Nephron (organoid): ENCODE measurements around the gene SETSIP.
"Not testable (repeated sequence)": the region's sequence is repeated elsewhere in the genome, so short reads cannot be mapped to it uniquely, and the experiment has no call there.

Experiments
- H3K27ac Mint-ChIP-seq, 3 experiments: 2 replicates each; pipeline ENCODE4 v1.8.0; 2020; ENCODE audit warnings: mixed read lengths in 3 of 3, mild to moderate bottlenecking in 2 of 3, moderate library complexity in 1 of 3
- H3K27me3 Mint-ChIP-seq: 2 replicates; pipeline ENCODE4 v1.8.0; 2021; ENCODE audit warnings: low read depth, mild to moderate bottlenecking, moderate library complexity, mixed read lengths
- H3K36me3 Mint-ChIP-seq: 2 replicates; pipeline ENCODE4 v1.8.0; 2020; ENCODE audit warnings: low read depth, mixed read lengths
- H3K4me1 Mint-ChIP-seq: 2 replicates; pipeline ENCODE4 v1.8.0; 2020; ENCODE audit warnings: mixed read lengths
- H3K4me3 Mint-ChIP-seq, 3 experiments: 2 replicates each; pipeline ENCODE4 v1.8.0; 2020; ENCODE audit warnings: mild to moderate bottlenecking in 3 of 3, mixed read lengths in 3 of 3, moderate library complexity in 2 of 3
- H3K9me3 Mint-ChIP-seq: 2 replicates; pipeline ENCODE4 v1.8.0; 2020; ENCODE audit warnings: mixed read lengths
- TF ChIP-seq, protein P1 (sequence below), 3 experiments: fragments of 200-600 bp; sonication (generic); IDR thresholded peaks; one replicate each; pipeline ENCODE4 v1.5.0; 2021; ENCODE audit warnings: antibody characterized with exemption in 3 of 3; ENCODE audit not compliant: unreplicated experiment in 3 of 3

Gene SETSIP

DNA sequence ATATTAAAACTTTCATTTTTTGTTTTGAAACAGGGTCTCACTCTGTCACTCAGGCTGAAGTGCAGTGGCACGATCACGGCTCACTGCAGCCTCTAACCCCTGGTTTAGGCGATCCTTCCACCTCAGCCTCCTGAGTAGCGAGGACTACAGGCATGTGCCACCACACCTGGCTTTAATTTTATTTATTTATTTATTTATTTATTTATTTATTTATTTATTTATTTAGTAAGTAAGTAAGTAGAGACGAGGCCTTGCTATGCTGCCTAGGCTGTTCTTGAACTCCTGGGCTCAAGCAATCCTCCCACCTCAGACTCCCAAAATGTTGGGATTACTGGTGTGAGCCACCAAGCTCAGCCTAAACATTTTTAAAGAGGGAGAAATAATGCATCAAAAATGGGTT, 1.2 kb upstream of the SETSIP start:
- H3K9me3 Mint-ChIP-seq: no peaks in the 10 kb centered on the region
- TF ChIP-seq, protein P1, sequence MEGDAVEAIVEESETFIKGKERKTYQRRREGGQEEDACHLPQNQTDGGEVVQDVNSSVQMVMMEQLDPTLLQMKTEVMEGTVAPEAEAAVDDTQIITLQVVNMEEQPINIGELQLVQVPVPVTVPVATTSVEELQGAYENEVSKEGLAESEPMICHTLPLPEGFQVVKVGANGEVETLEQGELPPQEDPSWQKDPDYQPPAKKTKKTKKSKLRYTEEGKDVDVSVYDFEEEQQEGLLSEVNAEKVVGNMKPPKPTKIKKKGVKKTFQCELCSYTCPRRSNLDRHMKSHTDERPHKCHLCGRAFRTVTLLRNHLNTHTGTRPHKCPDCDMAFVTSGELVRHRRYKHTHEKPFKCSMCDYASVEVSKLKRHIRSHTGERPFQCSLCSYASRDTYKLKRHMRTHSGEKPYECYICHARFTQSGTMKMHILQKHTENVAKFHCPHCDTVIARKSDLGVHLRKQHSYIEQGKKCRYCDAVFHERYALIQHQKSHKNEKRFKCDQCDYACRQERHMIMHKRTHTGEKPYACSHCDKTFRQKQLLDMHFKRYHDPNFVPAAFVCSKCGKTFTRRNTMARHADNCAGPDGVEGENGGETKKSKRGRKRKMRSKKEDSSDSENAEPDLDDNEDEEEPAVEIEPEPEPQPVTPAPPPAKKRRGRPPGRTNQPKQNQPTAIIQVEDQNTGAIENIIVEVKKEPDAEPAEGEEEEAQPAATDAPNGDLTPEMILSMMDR (IDR thresholded peaks at IDR 0.05; ENCODE audit: unreplicated experiment in 3 of 3): no peak
- H3K4me1 Mint-ChIP-seq: no peaks in the 10 kb centered on the region
- H3K4me3 Mint-ChIP-seq: no peak overlapping the region
- no peaks in the 10 kb centered on the region for H3K36me3 Mint-ChIP-seq
- no peak overlapping the region for H3K27ac Mint-ChIP-seq
- H3K27me3 Mint-ChIP-seq: no peaks in the 10 kb centered on the region

DNA sequence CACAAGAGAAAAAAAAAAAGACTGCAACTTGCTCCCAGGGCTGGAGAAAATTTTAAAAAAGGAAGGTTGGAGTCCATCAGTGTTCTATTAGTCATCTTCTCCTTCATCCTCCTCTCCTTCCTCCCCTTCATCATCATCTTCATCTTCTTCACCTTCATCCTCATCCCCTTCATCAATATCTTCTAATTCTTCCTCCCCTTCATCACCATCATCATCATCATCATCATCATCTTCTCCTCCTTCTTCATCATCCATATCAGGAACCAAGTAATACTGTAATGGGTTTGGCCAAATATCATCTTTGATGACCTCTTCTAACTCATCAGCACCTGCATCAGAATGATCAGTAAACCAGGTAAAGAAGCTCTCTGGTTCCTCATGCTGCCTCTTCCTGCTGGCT, 765 bp downstream of the SETSIP start:
- H3K4me1 Mint-ChIP-seq, H3K4me3 Mint-ChIP-seq, H3K9me3 Mint-ChIP-seq, H3K27ac Mint-ChIP-seq, H3K36me3 Mint-ChIP-seq, H3K27me3 Mint-ChIP-seq: not testable (repeated sequence)

DNA sequence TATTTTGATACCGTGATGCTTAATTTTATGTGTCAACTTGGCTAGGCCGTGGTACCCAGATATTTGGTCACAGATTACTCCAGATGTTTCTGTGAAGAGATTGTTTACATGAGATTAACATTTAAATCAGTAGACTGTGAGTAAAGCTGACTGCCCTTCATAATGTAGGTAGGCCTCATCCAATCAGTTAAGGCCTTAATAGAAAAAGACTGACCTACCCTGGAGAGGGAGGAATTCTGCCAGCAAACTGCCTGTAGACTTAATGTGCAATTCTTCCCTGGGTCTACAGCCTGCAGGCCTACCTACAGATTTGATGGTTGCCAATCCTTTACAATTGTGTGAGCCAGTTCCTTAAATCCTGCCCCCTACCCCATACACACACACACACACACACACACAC, 4.3 kb downstream of the SETSIP start:
- Mint-ChIP-seq H3K27me3 (no peaks in the 10 kb centered on the region), H3K4me1 (no peaks in the 10 kb centered on the region), H3K27ac (no peak overlapping the region), H3K9me3 (no peaks in the 10 kb centered on the region), H3K4me3 (no peak overlapping the region), H3K36me3 (no peaks in the 10 kb centered on the region)
- TF ChIP-seq, protein P1 (IDR thresholded peaks at IDR 0.05; ENCODE audit: unreplicated experiment in 3 of 3): no peak

DNA sequence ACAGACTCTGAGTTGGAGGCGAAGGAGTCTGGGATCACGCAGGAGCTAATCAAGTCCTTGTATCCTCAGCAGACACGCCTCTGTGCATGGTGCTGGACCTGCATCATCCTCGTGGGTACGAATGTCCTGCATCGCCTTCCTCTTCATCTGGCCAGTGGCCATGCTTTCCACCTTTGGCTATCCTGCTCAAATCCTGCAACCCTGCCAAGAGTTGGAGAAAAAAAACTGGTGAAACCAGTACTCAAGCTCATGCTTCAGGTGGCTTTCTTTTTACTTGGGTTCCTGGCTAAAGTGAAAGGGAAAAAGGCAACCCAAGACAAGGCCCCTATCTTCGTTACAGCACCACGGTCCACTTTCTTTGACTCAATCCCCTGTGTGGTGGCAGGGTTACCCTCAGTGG, 8.9 kb downstream of the SETSIP start:
- no peaks in the 10 kb centered on the region for H3K9me3 Mint-ChIP-seq
- H3K27me3 Mint-ChIP-seq: no peaks in the 10 kb centered on the region
- no peak overlapping the region for H3K27ac Mint-ChIP-seq
- H3K36me3 Mint-ChIP-seq: no peaks in the 10 kb centered on the region
- H3K4me3 Mint-ChIP-seq: no peak overlapping the region
- no peaks in the 10 kb centered on the region for H3K4me1 Mint-ChIP-seq
- TF ChIP-seq, protein P1 (IDR thresholded peaks at IDR 0.05; ENCODE audit: unreplicated experiment in 3 of 3): no peak

DNA sequence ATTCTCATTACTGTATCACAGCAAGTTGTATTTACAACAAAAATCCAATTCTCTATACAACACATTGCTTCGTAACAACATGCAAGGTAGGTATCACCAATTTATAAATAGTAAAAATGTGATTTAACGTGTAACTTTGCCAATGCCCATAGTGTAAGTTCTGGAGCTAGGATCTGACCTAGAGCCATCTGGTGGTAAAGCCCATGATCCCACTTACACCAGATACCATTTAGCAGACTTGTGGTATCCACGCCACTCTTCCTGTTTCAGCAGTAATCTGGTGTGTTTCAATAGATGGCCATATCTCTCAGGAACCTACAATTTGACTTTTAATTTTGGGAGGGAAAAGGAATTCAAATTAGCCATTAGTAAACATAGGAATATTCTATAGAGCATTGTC, 10.2 kb downstream of the SETSIP start:
- Mint-ChIP-seq H3K27me3 (no peaks in the 10 kb centered on the region), H3K36me3 (no peaks in the 10 kb centered on the region), H3K27ac (no peak overlapping the region), H3K4me3 (no peak overlapping the region), H3K4me1 (no peaks in the 10 kb centered on the region), H3K9me3 (no peaks in the 10 kb centered on the region)
- TF ChIP-seq, protein P1 (IDR thresholded peaks at IDR 0.05; ENCODE audit: unreplicated experiment in 3 of 3): no peak

DNA sequence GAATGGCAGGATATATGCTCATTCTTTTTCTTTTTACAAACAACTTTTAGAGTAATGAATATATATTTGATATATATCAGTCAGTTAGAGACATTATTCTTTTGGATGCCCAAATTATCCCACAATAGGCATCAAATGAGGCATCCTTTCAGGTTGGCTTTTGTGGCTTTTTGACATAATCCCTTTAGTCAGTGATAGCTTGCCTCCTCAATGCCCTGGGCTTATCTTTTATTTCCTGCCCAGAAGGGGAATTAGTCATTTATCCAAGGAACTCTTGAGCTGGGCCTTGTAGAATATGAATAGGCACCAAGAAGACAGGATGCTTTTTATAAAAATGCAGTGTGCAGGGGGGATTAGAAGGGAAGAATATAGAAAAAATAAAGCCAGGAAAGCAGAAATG, 23.3 kb downstream of the SETSIP start:
- no peaks in the 10 kb centered on the region for H3K36me3 Mint-ChIP-seq
- no peak overlapping the region for H3K4me3 Mint-ChIP-seq
- TF ChIP-seq, protein P1 (IDR thresholded peaks at IDR 0.05; ENCODE audit: unreplicated experiment in 3 of 3): no peak
- no peaks in the 10 kb centered on the region for H3K4me1 Mint-ChIP-seq
- no peaks in the 10 kb centered on the region for H3K9me3 Mint-ChIP-seq
- H3K27ac Mint-ChIP-seq: no peak overlapping the region
- H3K27me3 Mint-ChIP-seq: no peaks in the 10 kb centered on the region
